Esophagus muscularis mucosa (tissue), 4 donors: ENCODE results near the gene MAGI1.

Experiments
- EP300 ChIP-seq: sonication (generic); formaldehyde crosslinking; IDR thresholded peaks from one replicate; pipeline ENCODE4 v1.6.1; 2017; ENCODE audit warnings: antibody characterized with exemption
- POLR2A ChIP-seq: fragments of 450-650 bp; IDR thresholded peaks from one replicate; pipeline ENCODE4 v1.6.1; 2017; ENCODE audit warnings: antibody characterized with exemption, moderate library complexity, mild to moderate bottlenecking, low read depth
- POLR2AphosphoS5 ChIP-seq, 2 donors: sonication (generic); formaldehyde crosslinking; IDR thresholded peaks; one replicate each; pipeline ENCODE4 v1.6.1; 2017; ENCODE audit warnings: antibody characterized with exemption in 2 of 2
- TF ChIP-seq, protein P1 (sequence below), 3 experiments: fragments of 200-600 bp in 2 of 3; fragments of 450-650 bp in 1 of 3; sonication (generic) in 2 of 3; IDR thresholded peaks; one replicate each; pipeline ENCODE4 v1.5.1; 2017 to 2019; ENCODE audit warnings: antibody characterized with exemption in 3 of 3, mild to moderate bottlenecking in 2 of 3, moderate library complexity in 1 of 3

DNA sequence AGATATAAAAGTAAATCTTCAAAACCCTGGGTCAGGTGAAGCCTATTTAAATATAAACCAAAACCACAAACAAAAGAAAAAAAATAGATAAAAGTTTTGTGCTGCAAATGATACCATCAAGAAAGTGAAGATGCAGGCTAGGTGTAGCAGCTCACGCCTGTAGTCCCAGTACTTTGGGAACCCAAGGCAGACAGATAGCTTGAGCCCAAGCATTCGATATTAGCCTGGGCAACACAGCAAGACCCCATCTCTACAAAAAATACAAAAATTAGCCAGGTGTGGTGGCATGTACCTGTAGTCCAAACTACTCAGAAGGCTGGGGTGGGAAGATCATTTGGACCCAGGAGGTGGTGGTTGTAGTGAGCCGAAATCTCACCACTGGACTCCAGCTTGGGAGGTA is 164.8 kb downstream of the MAGI1 start:
- TF ChIP-seq, protein P1, sequence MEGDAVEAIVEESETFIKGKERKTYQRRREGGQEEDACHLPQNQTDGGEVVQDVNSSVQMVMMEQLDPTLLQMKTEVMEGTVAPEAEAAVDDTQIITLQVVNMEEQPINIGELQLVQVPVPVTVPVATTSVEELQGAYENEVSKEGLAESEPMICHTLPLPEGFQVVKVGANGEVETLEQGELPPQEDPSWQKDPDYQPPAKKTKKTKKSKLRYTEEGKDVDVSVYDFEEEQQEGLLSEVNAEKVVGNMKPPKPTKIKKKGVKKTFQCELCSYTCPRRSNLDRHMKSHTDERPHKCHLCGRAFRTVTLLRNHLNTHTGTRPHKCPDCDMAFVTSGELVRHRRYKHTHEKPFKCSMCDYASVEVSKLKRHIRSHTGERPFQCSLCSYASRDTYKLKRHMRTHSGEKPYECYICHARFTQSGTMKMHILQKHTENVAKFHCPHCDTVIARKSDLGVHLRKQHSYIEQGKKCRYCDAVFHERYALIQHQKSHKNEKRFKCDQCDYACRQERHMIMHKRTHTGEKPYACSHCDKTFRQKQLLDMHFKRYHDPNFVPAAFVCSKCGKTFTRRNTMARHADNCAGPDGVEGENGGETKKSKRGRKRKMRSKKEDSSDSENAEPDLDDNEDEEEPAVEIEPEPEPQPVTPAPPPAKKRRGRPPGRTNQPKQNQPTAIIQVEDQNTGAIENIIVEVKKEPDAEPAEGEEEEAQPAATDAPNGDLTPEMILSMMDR (IDR thresholded peaks at IDR 0.05) = no peak
- no peak for TF ChIP-seq POLR2A
- TF ChIP-seq POLR2AphosphoS5 (IDR thresholded peaks at IDR 0.05) = no peak
- TF ChIP-seq EP300 = no peak
